GM12878 (cell line): Measurements from ENCODE around the gene ATP2C1. TPM values are rescaled to one million over a fixed set of nuclear protein-coding genes. Genes with fewer than 3 reads are reported as not detected.

Experiments used
- BACH1 ChIP-seq: fragments of 450-650 bp; IDR thresholded peaks from 2 replicates; pipeline ENCODE4 v1.6.1; 2017; ENCODE audit warnings: mild to moderate bottlenecking, borderline replicate concordance
- BMI1 ChIP-seq: fragments of 450-650 bp; IDR thresholded peaks from 2 replicates; pipeline ENCODE4 v1.6.1; 2016; ENCODE audit warnings: mild to moderate bottlenecking, moderate library complexity, borderline replicate concordance
- CEBPZ ChIP-seq: fragments of 150-350 bp; IDR thresholded peaks from 2 replicates; pipeline ENCODE4 v1.6.1; 2016; ENCODE audit warnings: low read depth, low read length
- DPF2 ChIP-seq: fragments of 450-650 bp; IDR thresholded peaks from 2 replicates; pipeline ENCODE4 v1.6.1; 2017; ENCODE audit warnings: mild to moderate bottlenecking
- ETV6 ChIP-seq, 2 experiments: fragments of 450-650 bp in 1 of 2; IDR thresholded peaks in 1 of 2; conservative IDR thresholded peaks in 1 of 2; 2 replicates each; pipeline ENCODE4 v1.6.1; 2014; ENCODE audit warnings: antibody characterized with exemption in 1 of 2, borderline replicate concordance in 1 of 2, low read depth in 1 of 2, mild to moderate bottlenecking in 1 of 2, moderate library complexity in 1 of 2
- FOXM1 ChIP-seq: IDR thresholded peaks from 2 replicates; pipeline ENCODE4 v1.6.1; 2012; ENCODE audit warnings: low read depth, mild to moderate bottlenecking, inconsistent platforms, low read length, moderate library complexity
- GABPA ChIP-seq: IDR thresholded peaks from 2 replicates; pipeline ENCODE4 v1.6.1; 2014; ENCODE audit warnings: antibody characterized with exemption, low read depth, mild to moderate bottlenecking, inconsistent platforms
- GATAD2B ChIP-seq: fragments of 450-650 bp; conservative IDR thresholded peaks from 2 replicates; pipeline ENCODE4 v1.6.1; 2017; ENCODE audit warnings: low read depth, mild to moderate bottlenecking, moderate library complexity
- IRF4 ChIP-seq: IDR thresholded peaks from 2 replicates; pipeline ENCODE4 v1.6.1; 2011; ENCODE audit warnings: low read depth, low read length
- JUND ChIP-seq: IDR thresholded peaks from 2 replicates; pipeline ENCODE4 v1.6.1; 2012; ENCODE audit warnings: low read depth, mild to moderate bottlenecking, low read length, improper control_type of control experiment, moderate library complexity
- MXI1 ChIP-seq: fragments of 150-350 bp; IDR thresholded peaks from 2 replicates; pipeline ENCODE4 v1.6.1; 2011; ENCODE audit warnings: low read depth, mild to moderate bottlenecking, inconsistent platforms, low read length, improper control_type of control experiment
- NBN ChIP-seq: fragments of 450-650 bp; IDR thresholded peaks from 2 replicates; pipeline ENCODE4 v1.6.1; 2016
- NFYB ChIP-seq: IDR thresholded peaks from 2 replicates; pipeline ENCODE4 v1.6.1; 2011; ENCODE audit warnings: low read depth, mild to moderate bottlenecking, low read length, improper control_type of control experiment, moderate library complexity; ENCODE audit not compliant: insufficient read depth
- NR2C1 ChIP-seq: fragments of 450-650 bp; IDR thresholded peaks from 2 replicates; pipeline ENCODE4 v1.6.1; 2017; ENCODE audit warnings: antibody characterized with exemption, mild to moderate bottlenecking, moderate library complexity
- NRF1 ChIP-seq: conservative IDR thresholded peaks from 2 replicates; pipeline ENCODE4 v1.6.1; 2011; ENCODE audit warnings: mild to moderate bottlenecking, low read depth, low read length, improper control_type of control experiment
- POLR2A ChIP-seq: IDR thresholded peaks from 2 replicates; pipeline ENCODE4 v1.6.1; 2011; ENCODE audit warnings: low read depth, mild to moderate bottlenecking, low read length
- RB1 ChIP-seq: fragments of 450-650 bp; formaldehyde crosslinking; IDR thresholded peaks from 2 replicates; pipeline ENCODE4 v1.6.1; 2017; ENCODE audit warnings: mild to moderate bottlenecking, borderline replicate concordance
- RBBP5 ChIP-seq: fragments of 200-600 bp; sonication (generic); conservative IDR thresholded peaks from 2 replicates; pipeline ENCODE4 v1.6.1; 2016
- RUNX3 ChIP-seq: IDR thresholded peaks from 2 replicates; pipeline ENCODE4 v1.6.1; 2012; ENCODE audit warnings: low read length, inconsistent platforms
- SIX5 ChIP-seq: IDR thresholded peaks from 2 replicates; pipeline ENCODE4 v1.6.1; 2011; ENCODE audit warnings: mild to moderate bottlenecking, low read depth, low read length, moderate library complexity; ENCODE audit not compliant: severe bottlenecking
- SREBF1 ChIP-seq: IDR thresholded peaks from 2 replicates; pipeline ENCODE4 v1.6.1; 2012; ENCODE audit warnings: mild to moderate bottlenecking, low read length
- TARDBP ChIP-seq: IDR thresholded peaks from 2 replicates; pipeline ENCODE4 v1.6.1; 2016; ENCODE audit warnings: borderline replicate concordance
- TCF12 ChIP-seq: IDR thresholded peaks from 2 replicates; pipeline ENCODE4 v1.6.1; 2011; ENCODE audit warnings: low read depth, mild to moderate bottlenecking, low read length
- TCF3 ChIP-seq: IDR thresholded peaks from 2 replicates; pipeline ENCODE4 v1.6.1; 2012; ENCODE audit warnings: low read depth, mild to moderate bottlenecking, low read length, borderline replicate concordance; ENCODE audit not compliant: insufficient read depth
- YY1 ChIP-seq: IDR thresholded peaks from 2 replicates; pipeline ENCODE4 v1.6.1; 2011; ENCODE audit warnings: low read depth, mild to moderate bottlenecking, low read length
- polyA plus RNA-seq, 11 experiments: library from polyadenylated mRNA; depleted of rRNA in 4 of 11; unstranded in 6 of 11; stranded (reverse) in 5 of 11; fragments of >200 nt; fragmentation: Nextera tagmentation in 4 of 11; fragmentation: Illumina TruSeq in 1 of 11; extraction: Ambion mirVana in 4 of 11; extraction: Trizol in 1 of 11; gene quantifications; 1 replicate in 1 of 11; 2 replicates in 10 of 11; pipeline versions ENCODE4 v1.2.1 to v1.2.3, GENCODE V29; 2011 to 2016; ENCODE audit warnings: inconsistent platforms in 2 of 11, missing spikeins in 2 of 11, low read depth in 1 of 11
- total RNA-seq, 4 experiments: library from RNA; depleted of rRNA in 3 of 4; stranded (reverse); fragments of >200 nt in 3 of 4; fragmentation: Illumina TruSeq in 1 of 4; extraction: Trizol in 1 of 4; gene quantifications; 2 replicates each; pipeline versions ENCODE4 v1.2.1 to v1.2.3, GENCODE V29; 2013 to 2021

The ATP2C1 gene
- total and polyA plus RNA-seq, 10 of the 15 experiments (the other 5 are each of a cell fraction or from before 2014, with no cell fraction given): 20.6 to 116 (median 55.1) TPM

DNA sequence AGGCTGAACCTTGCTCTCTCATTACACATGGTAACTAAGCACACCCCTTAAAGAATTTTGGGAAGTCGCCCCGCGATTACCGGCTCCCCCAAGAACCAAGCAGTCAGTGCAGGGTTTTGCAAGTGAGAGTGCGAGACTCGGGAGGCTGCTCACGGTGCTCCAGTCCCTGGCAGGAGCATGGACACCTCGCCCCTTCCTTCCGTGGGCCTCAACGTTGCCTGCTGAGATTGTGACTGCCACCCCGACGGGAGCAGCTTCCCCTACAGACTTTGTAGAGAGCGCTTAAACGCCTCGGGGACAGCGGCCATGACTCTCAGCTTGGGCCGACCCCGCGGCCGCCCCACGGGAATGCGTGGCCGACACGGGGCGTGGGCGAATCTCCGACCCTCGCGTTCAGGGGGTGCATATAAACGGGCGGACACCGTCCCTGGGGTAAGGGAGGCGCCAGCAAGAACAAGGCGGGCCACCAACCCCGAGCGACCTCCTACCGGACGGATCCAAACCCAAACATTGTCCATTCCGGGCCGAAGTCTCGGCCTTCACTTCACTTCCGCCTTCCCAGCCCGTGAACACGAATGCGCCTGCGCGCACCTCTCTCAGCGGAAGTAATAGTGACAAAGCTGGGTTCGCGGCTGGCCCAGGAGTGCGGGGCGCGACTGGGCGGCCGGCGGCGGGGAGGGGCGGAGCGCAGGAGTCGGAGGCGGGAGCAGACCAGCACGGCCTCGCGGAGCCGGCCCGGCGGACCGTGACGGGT is at the start of gene ATP2C1 (continued):
- TF ChIP-seq JUND: peak; percentile 11; the same call in 1 of the 2 replicates
- no peak for TF ChIP-seq IRF4
- TF ChIP-seq SIX5: no peak
- TF ChIP-seq MXI1: no peak
- peak; percentile 64 for TF ChIP-seq GATAD2B
- TF ChIP-seq YY1: peak; percentile 88
- TF ChIP-seq POLR2A: peak; percentile 93
- peak; percentile 60 for TF ChIP-seq NBN
- TF ChIP-seq FOXM1: 0 out of 2 replicates have a peak, but pooled peaks have one; percentile 2
- TF ChIP-seq BACH1: peak; percentile 87
- peak in 1 of 2 experiments; percentile 38; a peak in 1 of 4 replicates for TF ChIP-seq ETV6 (conservative IDR thresholded peaks at IDR 0.05 in 1 of 2, IDR thresholded peaks at IDR 0.05 in 1 of 2; ENCODE audit: borderline replicate concordance in 1 of 2, low read depth in 1 of 2)
- TF ChIP-seq BMI1: no peak
- TF ChIP-seq SREBF1: no peak
- TF ChIP-seq NFYB: peak; percentile 35; the same call in 1 of the 2 replicates
- no peak for TF ChIP-seq CEBPZ
- TF ChIP-seq TCF12: 0 out of 2 replicates have a peak, but pooled peaks have one; percentile 14
- peak; percentile 73 for TF ChIP-seq GABPA
- TF ChIP-seq RBBP5: no peak
- TF ChIP-seq NR2C1: peak; percentile 79
- TF ChIP-seq TARDBP: 0 out of 2 replicates have a peak, but pooled peaks have one; percentile 39
- TF ChIP-seq RB1: peak; percentile 77; the same call in 1 of the 2 replicates
- TF ChIP-seq RUNX3: no peak; the same call in 1 of the 2 replicates
- TF ChIP-seq NRF1: peak; percentile 24; the same call in 1 of the 2 replicates
- TF ChIP-seq TCF3: 0 out of 2 replicates have a peak, but pooled peaks have one; percentile 67
- TF ChIP-seq DPF2: peak; percentile 35; the same call in 1 of the 2 replicates
